Activated CD8-positive, alpha-beta memory T cell treated with anti-CD3 and anti-CD28 coated beads for 4 hours (primary cell): ENCODE data around the gene CCDC69.

Source experiments
- DNase-seq, 2 donors: peaks; one replicate each; pipeline ENCODE4 v3.0.0-alpha.2; 2020; ENCODE audit warnings: low read depth in 2 of 2

CCDC69 gene

DNA sequence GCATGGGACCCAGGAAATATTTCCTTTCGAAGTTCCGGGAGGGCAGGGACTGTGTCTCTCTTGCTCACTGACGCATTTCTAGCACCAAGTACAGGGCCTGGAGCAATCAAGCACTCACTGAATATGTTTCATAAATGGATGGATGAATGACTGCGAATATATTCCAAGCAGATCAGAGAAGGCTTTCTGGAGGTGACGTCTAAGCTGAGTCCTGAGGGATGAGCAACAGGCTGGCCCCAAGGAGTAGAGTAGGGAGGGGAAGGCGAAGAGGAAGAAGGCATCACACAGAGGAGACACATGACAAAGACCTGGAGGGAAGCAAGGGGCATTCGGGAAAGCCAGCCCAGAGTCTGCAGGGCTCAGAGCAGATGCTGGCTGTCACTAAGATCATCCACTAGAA, 80.2 kb downstream of the CCDC69 start:
- DNase-seq: no peak

DNA sequence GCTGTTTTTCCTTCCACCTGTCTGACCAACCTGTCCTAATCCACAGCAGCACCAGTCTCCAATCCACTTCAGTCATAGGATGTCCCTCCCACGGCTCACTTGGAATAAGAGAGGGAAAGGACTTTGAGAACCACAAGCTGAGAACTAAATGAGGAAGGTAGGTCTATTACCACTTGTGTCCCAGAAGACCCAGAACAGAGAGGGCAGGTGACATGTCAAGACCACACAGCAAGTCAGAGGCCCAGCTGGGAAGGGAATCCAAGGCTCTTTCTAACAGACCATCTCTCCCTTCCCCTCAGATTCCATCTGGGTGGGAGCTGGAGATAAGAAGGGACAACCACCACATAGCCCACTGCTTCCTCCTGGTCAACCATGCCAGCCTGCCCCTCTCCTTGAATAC, 81.0 kb downstream of the CCDC69 start:
- no peak for DNase-seq

DNA sequence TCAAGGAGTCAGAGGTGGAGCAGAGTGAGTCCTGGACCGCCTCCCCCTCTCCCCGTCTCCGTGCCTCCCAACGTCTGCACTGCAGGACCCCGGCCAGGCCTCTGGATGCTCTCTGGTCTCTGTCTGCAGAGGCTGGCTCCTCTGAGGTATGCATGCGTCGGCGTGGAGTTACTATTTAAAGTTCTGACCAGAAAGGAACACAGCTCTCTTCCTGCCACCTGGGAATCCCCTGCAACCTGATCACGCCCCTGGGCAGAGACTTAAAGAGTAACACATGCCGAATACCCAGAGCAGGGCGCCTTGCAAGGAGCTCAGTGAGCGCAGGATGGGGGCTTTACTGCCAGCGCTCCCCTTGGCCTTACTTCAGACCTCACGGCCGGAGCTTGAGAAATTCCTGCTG, 82.4 kb downstream of the CCDC69 start:
- peak in 1 of 2 donors; percentile 42 for DNase-seq

DNA sequence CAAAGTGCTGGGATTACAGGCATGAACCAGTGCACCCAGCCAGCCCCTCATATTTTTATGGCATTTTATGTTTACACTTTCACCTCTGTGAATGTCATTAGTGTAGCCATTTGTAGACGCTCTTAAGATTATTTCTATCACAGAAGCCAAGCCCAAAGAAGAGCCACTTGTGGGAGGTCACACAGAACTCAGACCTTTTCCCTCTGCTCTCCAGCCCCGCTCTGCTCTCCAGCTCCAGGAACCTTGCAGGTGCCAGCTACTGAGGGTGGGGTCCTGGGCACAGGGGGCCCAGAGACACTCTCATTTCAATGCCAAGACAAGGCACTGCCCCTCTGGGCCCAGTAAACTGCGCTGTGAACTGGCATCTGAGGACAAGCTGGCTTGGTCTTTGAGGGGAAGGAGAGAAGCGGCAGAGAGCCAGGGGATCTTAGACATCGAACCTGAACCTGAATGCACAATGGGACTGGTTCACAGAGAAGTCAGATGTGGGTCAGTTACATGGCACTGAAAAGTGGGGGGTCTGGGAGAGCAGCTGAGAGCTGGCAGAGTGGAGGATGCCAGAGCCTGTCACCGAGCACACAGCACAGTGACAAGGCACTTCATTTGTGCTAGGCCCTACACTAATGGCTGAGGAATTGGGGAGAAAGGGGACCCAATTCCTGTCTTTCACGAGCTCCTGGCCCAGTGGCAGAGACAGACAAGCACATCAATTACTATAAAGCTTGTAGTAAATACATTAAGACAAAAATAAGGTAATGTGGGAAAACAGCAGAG, 83.0 kb downstream of the CCDC69 start:
- no peak for DNase-seq

DNA sequence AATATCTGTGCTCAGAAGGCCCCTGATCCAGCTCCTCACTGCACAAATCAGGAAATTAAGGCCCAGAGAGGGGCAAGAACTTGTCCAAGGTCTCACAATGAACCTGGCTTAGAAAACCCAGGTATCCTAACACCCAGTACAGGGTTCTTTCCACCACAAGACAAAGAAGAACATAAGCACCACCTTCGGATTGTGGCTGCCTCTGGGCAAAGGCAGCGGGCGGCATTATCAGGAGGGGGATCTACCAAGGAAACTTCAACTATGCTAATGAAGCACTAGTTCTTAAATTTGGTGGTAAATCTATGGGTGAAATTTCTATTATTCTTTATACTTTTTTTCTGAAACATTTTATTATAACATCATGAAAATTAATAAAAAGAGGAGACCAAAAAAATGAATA, 84.2 kb downstream of the CCDC69 start:
- no peak for DNase-seq

DNA sequence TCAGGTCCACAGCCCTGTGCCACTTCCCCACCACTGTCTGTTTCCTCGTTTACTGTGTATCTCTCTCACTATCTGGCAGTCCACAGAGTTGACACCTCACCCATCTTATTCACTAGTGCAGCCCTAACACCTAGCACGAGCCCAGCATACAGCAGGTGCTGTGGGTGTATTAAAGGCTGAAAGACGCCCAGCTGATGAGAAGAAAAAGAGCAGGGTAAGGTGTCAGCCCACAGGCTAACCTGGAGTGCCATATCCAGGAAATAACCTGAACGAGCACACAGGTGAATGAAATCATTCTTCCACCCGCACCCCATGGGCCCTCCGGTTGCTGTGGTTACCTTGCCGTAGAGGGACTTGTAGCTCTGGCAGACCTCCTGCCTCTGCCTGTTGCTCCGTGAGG, 84.9 kb downstream of the CCDC69 start:
- DNase-seq: no peak

DNA sequence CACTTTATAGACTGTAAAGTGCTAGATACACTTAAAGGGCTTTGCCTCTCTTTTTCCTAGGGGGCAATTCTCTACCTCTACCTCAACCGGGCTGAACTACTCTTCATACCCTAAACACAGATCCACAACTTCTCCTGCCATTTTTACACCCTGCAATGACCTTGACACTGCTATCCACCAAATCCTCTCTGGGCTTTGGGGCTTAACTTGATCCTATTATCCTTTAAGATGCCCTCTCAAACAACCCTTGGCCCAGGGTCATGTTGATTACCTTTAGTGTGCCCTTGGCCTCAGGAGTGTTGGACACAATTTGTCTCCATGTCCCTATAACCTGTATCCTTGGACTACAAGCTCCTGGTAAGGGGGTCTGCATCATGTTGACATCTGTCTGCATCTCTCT, 85.8 kb downstream of the CCDC69 start:
- no peak for DNase-seq

DNA sequence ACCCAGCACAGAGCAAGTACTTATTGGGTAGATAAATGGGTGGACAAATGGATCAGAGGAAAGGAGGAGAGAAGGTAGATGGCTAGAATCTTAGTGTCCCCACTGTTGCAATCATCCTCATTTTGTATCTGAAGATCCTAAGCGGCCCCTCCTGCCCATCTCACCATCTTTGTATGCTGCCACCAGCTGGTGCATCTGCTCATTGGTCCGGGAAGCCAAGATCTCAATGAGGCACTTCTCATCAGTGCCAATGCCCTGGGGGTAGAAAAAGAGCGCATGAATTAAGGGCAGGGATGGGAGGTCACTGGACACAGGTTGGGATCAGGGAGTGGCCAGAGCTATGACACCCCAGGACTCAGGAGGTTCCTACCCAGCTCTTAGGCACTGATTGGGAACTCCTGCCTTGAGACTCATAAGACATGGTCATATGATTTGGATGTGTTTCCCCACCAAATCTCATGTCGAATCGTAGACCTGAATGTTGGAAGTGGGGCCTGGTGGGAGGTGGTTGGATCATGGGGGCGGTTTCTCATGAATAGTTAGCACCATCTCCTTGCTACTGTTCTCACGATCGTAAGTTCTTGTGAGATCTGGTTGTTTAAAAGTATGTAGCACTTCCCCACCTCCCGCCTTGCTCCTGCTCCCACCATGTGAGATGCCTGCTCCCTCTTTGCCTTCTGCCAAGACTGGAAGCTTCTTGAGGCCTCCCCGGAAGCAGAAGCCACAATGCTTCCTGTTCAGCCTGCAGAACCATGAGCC, 86.6 kb downstream of the CCDC69 start:
- no peak for DNase-seq

DNA sequence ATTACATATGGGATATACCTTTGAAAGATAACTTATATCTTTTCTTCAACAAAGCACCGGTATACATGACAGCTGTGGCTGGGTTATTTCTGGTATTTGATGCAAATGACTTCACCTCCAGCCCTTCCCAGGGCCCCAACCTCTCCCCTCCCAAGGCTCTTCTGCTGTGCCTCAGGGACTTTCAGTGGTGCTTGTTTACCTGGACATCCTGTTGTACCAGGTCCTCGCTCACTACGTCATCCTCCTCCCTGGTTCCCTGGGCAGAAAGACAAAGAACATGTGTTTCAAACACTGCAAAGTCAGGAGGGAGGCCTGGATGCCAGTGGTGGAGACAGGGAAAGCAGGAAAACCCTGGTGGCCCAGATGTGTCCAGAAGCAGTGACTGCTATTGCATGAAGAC, 89.7 kb downstream of the CCDC69 start:
- no peak for DNase-seq

DNA sequence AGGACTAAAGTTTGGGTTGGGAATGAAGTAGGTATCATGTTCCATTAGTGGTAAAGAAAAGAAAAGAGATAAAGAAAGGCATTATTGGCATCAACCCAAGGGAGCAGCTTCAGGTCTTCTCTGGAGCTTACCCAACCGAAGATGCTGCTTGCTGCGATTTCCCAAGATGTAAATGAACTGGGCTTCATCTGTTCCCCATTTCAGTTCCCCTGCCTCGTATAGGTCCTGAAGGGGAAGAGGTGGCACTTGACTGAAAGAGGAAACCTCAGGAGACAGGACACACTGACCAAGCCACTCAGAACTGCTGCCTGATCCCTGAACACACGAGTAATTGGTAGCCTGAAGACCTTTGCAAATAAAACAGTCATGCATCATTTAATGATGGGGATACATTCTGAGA, 90.9 kb downstream of the CCDC69 start:
- DNase-seq: no peak
